Common myeloid progenitor, CD34-positive (primary cell): ENCODE results near the gene MLX.
"Not testable (repeated sequence)": the region's sequence is repeated elsewhere in the genome, so short reads cannot be mapped to it uniquely, and the experiment has no call there.

ENCODE experiments used
- CTCF ChIA-PET: fragments of 350-600 bp; sonication (Branson Sonifier 250); formaldehyde crosslinking; loops from one replicate; lab custom pipeline; 2021; ENCODE audit warnings: antibody characterized with exemption; lab: Charles Lee
- POLR2A ChIA-PET: fragments of 350-600 bp; sonication (Branson Sonifier 250); formaldehyde crosslinking; loops from one replicate; lab custom pipeline; 2021; ENCODE audit warnings: antibody characterized with exemption; lab: Charles Lee
- DNase-seq, 3 donors: peaks; one replicate each; pipeline versions ENCODE4 v3.0.0 to v3.0.0-alpha.2; 2013
- H3K27ac ChIP-seq, 2 experiments: 1 replicate in 1 of 2; 2 replicates in 1 of 2; pipeline ENCODE4 v1.7.0; 2013; ENCODE audit warnings: inconsistent platforms in 2 of 2, low read length in 2 of 2, mild to moderate bottlenecking in 2 of 2, low read depth in 1 of 2, moderate library complexity in 1 of 2; ENCODE audit not compliant: severe bottlenecking in 2 of 2, insufficient read depth in 1 of 2, poor library complexity in 1 of 2
- H3K27me3 ChIP-seq, 5 experiments: replicated peaks in 2 of 5; 1 replicate in 3 of 5; 2 replicates in 2 of 5; pipeline versions ENCODE4 v1.6.1 to v1.7.0; 2013; ENCODE audit warnings: low read length in 4 of 5, mild to moderate bottlenecking in 2 of 5, moderate library complexity in 2 of 5, inconsistent platforms in 1 of 5; ENCODE audit not compliant: insufficient read depth in 5 of 5, control insufficient read depth in 4 of 5
- H3K36me3 ChIP-seq, 4 experiments: 1 replicate in 2 of 4; 2 replicates in 2 of 4; pipeline versions ENCODE4 v1.6.1 to v1.7.0; 2013; ENCODE audit warnings: low read length in 3 of 4, control low read depth in 1 of 4, mild to moderate bottlenecking in 1 of 4; ENCODE audit not compliant: control insufficient read depth in 4 of 4, insufficient read depth in 4 of 4
- H3K4me1 ChIP-seq, 4 experiments: 1 replicate in 3 of 4; 2 replicates in 1 of 4; pipeline versions ENCODE4 v1.6.1 to v1.7.1; 2013; ENCODE audit warnings: low read length in 3 of 4, mild to moderate bottlenecking in 3 of 4, control low read depth in 1 of 4, inconsistent platforms in 1 of 4, moderate library complexity in 1 of 4; ENCODE audit not compliant: control insufficient read depth in 4 of 4, insufficient read depth in 4 of 4; ENCODE audit errors: control extremely low read depth in 1 of 4
- H3K4me3 ChIP-seq, 7 experiments: 1 replicate in 4 of 7; 2 replicates in 3 of 7; pipeline versions ENCODE4 v1.5.1 to v1.7.0; 2013; ENCODE audit warnings: mild to moderate bottlenecking in 7 of 7, low read length in 6 of 7, moderate library complexity in 6 of 7, inconsistent platforms in 2 of 7, low read depth in 2 of 7, control low read depth in 1 of 7; ENCODE audit not compliant: insufficient read depth in 4 of 7, control insufficient read depth in 1 of 7; ENCODE audit errors: extremely low read depth in 1 of 7
- H3K9me3 ChIP-seq, 5 experiments: 1 replicate in 4 of 5; 2 replicates in 1 of 5; pipeline versions ENCODE4 v1.6.1 to v1.7.1; 2013; ENCODE audit warnings: low read length in 4 of 5, mild to moderate bottlenecking in 2 of 5, inconsistent platforms in 1 of 5, low read depth in 1 of 5, moderate library complexity in 1 of 5; ENCODE audit not compliant: control insufficient read depth in 4 of 5, insufficient read depth in 2 of 5; ENCODE audit errors: control extremely low read depth in 1 of 5
- WGBS: methylation state at CpG from one replicate; pipeline ENCODE4 v1.1.5; 2013; ENCODE audit not compliant: insufficient coverage; 5-methylcytosine and 5-hydroxymethylcytosine counted together

MLX gene

DNA sequence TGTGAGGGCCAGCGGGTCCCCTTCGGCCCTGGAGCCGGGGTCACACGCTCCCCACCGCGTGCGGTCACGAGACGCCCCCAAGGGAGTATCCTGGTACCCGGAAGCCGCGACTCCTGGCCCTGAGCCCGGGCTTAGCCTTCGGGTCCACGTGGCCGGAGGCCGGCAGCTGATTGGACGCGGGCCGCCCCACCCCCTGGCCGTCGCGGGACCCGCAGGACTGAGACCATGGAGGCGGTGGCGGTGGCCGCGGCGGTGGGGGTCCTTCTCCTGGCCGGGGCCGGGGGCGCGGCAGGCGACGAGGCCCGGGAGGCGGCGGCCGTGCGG, 30.9 kb upstream of the MLX start, which contains the start of gene NAGLU:
TSS of gene NAGLU (plus strand) at position 194 of the 324 bp plus-strand sequence. CDS start at position 226, 32 bp downstream.
- CTCF ChIA-PET: interaction anchor here (1.1 to 3.1 kb wide), 4 partner anchors 13 to 214 kb away, joined by 3 to 11 read pairs (median 5); no protein-coding TSS in a partner anchor
- 0% methylated on average over 40 of the region's 40 CpGs for WGBS

DNA sequence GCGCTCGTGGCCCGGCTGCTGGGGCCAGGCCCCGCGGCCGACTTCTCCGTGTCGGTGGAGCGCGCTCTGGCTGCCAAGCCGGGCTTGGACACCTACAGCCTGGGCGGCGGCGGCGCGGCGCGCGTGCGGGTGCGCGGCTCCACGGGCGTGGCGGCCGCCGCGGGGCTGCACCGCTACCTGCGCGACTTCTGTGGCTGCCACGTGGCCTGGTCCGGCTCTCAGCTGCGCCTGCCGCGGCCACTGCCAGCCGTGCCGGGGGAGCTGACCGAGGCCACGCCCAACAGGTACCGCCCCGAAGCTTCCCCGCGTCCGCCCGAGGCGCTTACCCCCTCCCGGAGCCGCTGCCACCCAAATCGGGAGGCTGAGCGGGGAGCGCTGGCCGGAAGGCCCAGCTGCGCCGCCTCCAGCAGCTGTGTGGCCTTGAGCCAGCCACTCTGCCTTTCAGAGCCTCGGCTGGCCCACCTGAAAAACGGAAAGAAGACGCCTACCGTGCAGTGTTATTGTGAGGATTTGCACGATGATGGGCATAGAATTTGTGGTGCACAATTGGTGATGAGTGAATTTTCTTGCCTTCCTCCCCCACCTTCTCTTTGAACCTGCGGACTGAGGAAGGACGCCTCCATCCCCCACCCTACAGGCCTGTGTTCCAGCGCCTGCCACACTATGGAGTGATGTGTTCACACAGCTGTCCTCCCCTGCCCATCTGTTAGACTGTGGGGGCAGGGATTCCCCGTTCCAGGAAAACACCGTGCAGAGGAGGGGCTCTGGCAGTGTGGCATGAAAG, 30.3 kb upstream of the MLX start:
- Histone ChIP-seq H3K4me3 (peak overlapping the region; percentile 70 to 81 (median 72)), H3K27ac (peak overlapping the region in 1 of 2 experiments; percentile 70), H3K36me3 (peaks cover 0 to 31% (median 19%) of the 10 kb centered on the region in 4 experiments), H3K27me3 (no peaks in the 10 kb centered on the region), H3K4me1 (peaks cover 2 to 33% (median 25%) of the 10 kb centered on the region in 4 experiments), H3K9me3 (no peaks in the 10 kb centered on the region)
- POLR2A ChIA-PET: interaction anchor here (0.9 to 1.4 kb wide), 3 partner anchors 9 to 216 kb away, joined by 4 read pairs; partner anchors contain the start of gene PSMC3IP
- DNase-seq: peak in 2 of 3 donors; percentile 54 to 60
- CTCF ChIA-PET: interaction anchor here (1.2 to 3.1 kb wide), 3 partner anchors 12 to 134 kb away, joined by 3 to 11 read pairs (median 3); no protein-coding TSS in a partner anchor
- WGBS: 0% methylated on average over 56 of the region's 65 CpGs

More for the DNA sequence above, 30.9 kb upstream of the MLX start, which contains the start of gene NAGLU:
- Histone ChIP-seq H3K4me3 (peak within 1 kb of the TSS; percentile 70 to 81 (median 72)), H3K36me3 (peaks cover 0 to 25% (median 14%) of the 10 kb centered on the region in 4 experiments), H3K27me3 (no peaks in the 10 kb centered on the region), H3K9me3 (no peaks in the 10 kb centered on the region), H3K4me1 (peaks cover 2 to 38% (median 30%) of the 10 kb centered on the region in 4 experiments), H3K27ac (peak within 1 kb of the TSS; percentile 34 to 73)
- POLR2A ChIA-PET: interaction anchor here (0.8 to 1.4 kb wide), 4 partner anchors 9 to 215 kb away, joined by 3 to 4 read pairs (median 4); partner anchors contain the start of gene PSMC3IP
- DNase-seq: peak; percentile 86 to 91 (median 89)

DNA sequence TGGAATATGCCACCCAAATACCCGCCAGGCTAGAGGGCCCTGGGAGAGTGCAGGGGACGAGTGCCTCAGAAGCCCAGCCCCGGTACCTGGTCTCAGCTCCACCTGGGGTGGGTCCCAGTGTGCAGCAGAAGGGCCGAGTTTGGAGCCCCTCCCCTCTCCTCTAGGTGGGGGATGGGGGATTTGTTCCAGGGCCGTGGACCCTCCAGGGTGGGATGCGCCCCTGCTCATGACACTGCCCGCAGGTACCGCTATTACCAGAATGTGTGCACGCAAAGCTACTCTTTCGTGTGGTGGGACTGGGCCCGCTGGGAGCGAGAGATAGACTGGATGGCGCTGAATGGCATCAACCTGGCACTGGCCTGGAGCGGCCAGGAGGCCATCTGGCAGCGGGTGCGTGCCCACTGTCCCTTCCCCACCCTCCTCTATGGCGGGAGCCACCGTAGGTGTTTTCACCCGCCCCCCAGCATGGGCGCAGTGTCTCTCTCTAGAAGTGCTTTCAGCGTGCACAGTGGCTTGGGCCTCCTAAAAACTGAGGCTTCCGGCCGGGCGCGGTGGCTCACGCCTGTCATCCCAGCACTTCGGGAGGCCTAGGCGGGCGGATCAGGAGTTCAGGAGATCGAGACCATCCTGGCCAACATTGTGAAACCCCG, 29.6 kb upstream of the MLX start:
- Histone ChIP-seq H3K4me1 (peaks cover 0 to 27% (median 20%) of the 10 kb centered on the region in 4 experiments), H3K9me3 (no peaks in the 10 kb centered on the region), H3K27ac (peak overlapping the region in 1 of 2 experiments; percentile 70), H3K36me3 (peaks cover 0 to 34% (median 24%) of the 10 kb centered on the region in 4 experiments), H3K27me3 (no peaks in the 10 kb centered on the region), H3K4me3 (peak overlapping the region; percentile 70 to 81 (median 72))
- POLR2A ChIA-PET: interaction anchor here (0.6 kb wide), 1 partner anchor 22 kb away, joined by 3 read pairs; no protein-coding TSS in a partner anchor
- WGBS: 95% methylated on average over 28 of the region's 31 CpGs
- CTCF ChIA-PET: interaction anchor here (3.1 kb wide), 1 partner anchor 11 kb away, joined by 11 read pairs; no protein-coding TSS in a partner anchor
- no peak for DNase-seq

DNA sequence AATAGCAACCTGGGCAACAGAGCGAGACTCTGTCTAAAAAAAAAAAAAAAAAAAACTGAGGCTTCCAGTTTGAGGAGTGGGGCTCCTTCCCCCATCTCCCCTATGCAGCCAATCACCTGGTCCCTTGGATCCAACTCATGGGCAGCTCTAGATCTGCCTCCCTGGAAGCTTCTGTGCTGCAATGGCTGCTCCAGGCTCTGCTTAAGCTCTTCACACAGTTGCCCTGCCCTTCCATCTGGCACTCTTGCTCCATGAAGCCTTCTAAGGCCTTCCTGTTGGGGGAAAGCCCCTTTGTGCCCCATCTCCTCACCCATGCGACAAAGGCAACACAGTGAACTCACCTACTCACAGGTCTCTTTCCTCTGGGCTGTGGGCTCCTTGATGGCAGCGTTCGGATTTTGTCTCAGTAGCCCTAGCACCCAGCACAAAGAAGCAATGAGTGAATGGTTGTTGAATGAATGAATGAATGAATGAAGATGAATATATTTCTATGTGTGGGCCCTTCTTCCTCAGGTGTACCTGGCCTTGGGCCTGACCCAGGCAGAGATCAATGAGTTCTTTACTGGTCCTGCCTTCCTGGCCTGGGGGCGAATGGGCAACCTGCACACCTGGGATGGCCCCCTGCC, 29.0 kb upstream of the MLX start:
- WGBS: no CpG with 5 or more reads among the region's 5 CpGs
- Histone ChIP-seq H3K27me3 (no peaks in the 10 kb centered on the region), H3K4me3 (no peak overlapping the region), H3K27ac (no peak overlapping the region), H3K4me1 (peaks cover 0 to 27% (median 20%) of the 10 kb centered on the region in 4 experiments), H3K36me3 (peaks cover 0 to 41% (median 29%) of the 10 kb centered on the region in 4 experiments), H3K9me3 (no peaks in the 10 kb centered on the region)
- no peak for DNase-seq
- ChIA-PET CTCF (interaction anchor here (1.3 to 3.1 kb wide), 3 partner anchors 11 to 344 kb away, joined by 3 to 11 read pairs (median 4); partner anchors contain the start of gene GHDC), POLR2A (interaction anchor here (0.6 kb wide), 2 partner anchors 21 to 78 kb away, joined by 3 read pairs; no protein-coding TSS in a partner anchor)

DNA sequence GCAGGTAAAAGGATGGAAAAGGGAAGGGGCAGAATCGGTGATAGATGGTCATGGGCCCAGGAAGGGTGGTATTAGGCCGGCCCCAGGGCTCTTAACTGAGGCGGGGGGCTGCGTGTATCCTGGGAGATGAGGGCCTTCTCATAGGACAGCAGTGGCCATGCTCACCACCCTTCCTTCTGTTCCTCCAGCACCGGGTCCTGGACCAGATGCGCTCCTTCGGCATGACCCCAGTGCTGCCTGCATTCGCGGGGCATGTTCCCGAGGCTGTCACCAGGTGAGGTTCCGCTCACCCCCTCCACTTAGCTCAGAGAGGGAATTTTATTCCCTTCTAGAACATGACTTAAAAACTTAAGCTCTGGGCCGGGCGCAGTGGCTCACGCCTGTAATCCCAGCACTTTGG, 28.4 kb upstream of the MLX start:
- CTCF ChIA-PET: interaction anchor here (1.3 to 3.1 kb wide), 3 partner anchors 10 to 344 kb away, joined by 3 to 11 read pairs (median 4); partner anchors contain the start of gene GHDC
- 97% methylated on average over 8 of the region's 14 CpGs for WGBS

DNA sequence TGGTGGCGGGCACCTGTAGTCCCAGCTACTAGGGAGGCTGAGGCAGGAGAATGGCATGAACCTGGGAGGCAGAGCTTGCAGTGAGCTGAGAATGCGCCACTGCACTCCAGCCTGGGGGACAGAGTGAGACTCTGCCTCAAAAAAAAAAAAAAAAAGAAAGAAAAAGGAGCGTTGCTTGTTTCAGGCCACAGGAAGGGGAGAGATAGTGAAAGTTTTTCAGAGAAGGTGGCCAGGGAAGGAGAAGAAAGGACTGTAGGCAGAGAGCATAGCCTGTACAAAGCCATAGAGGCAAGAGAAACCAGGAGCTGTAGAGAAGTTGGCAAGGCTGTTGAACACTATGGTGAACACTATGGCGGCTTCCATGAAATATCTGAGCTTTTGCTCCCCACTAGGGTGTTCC, 26.3 kb upstream of the MLX start:
- POLR2A ChIA-PET: interaction anchor here (0.6 kb wide), 1 partner anchor 35 kb away, joined by 4 read pairs; no protein-coding TSS in a partner anchor
- WGBS: 94% methylated on average over 3 of the region's 4 CpGs
- not testable (repeated sequence) for H3K9me3 ChIP-seq, H3K27ac ChIP-seq, H3K27me3 ChIP-seq, DNase-seq, H3K4me3 ChIP-seq
- Histone ChIP-seq H3K4me1 (peaks cover 0 to 20% (median 14%) of the 10 kb centered on the region in 4 experiments), H3K36me3 (peaks cover 0 to 59% (median 41%) of the 10 kb centered on the region in 4 experiments)
- CTCF ChIA-PET: interaction anchor here (1.2 to 1.5 kb wide), 2 partner anchors 13 to 27 kb away, joined by 3 to 4 read pairs; no protein-coding TSS in a partner anchor

More for the DNA sequence above, 28.4 kb upstream of the MLX start:
- Histone ChIP-seq H3K36me3 (peaks cover 0 to 46% (median 34%) of the 10 kb centered on the region in 4 experiments), H3K27me3 (no peaks in the 10 kb centered on the region), H3K27ac (no peak overlapping the region), H3K4me3 (no peak overlapping the region), H3K4me1 (peaks cover 0 to 27% (median 20%) of the 10 kb centered on the region in 4 experiments), H3K9me3 (no peaks in the 10 kb centered on the region)
- DNase-seq: no peak
- POLR2A ChIA-PET: interaction anchor here (0.6 kb wide), 1 partner anchor 79 kb away, joined by 3 read pairs; no protein-coding TSS in a partner anchor
